Stomach (tissue), 9 donors: ENCODE data around the gene CP. TPM values are rescaled to one million over a fixed set of nuclear protein-coding genes. Genes with fewer than 3 reads are reported as not detected.
A peak's percentile ranks its signal among the peaks of the same experiment; 100 is the strongest.
"Not testable (repeated sequence)": the region's sequence is repeated elsewhere in the genome, so short reads cannot be mapped to it uniquely, and the experiment has no call there.

Experiments used
- DNase-seq, 2 donors: peaks; one replicate each; pipeline versions ENCODE4 v3.0.0 to v3.0.0-alpha.2; 2013 to 2019
- H3K27ac ChIP-seq, 5 donors: fragments of 200-600 bp in 4 of 5; sonication (generic) in 4 of 5; one replicate each; pipeline ENCODE4 v1.5.1; 2013 to 2019; ENCODE audit warnings: mild to moderate bottlenecking in 1 of 5, moderate library complexity in 1 of 5
- H3K27me3 ChIP-seq, 3 donors: fragments of 200-600 bp; sonication (generic); one replicate each; pipeline ENCODE4 v1.5.1; 2017 to 2019; ENCODE audit warnings: mixed run types in 1 of 3
- H3K36me3 ChIP-seq, 4 donors: fragments of 200-600 bp; sonication (generic); 1 replicate in 3 of 4; 2 replicates in 1 of 4; pipeline ENCODE4 v1.5.1; 2016 to 2019
- H3K4me1 ChIP-seq, 4 donors: fragments of 200-600 bp; sonication (generic); one replicate each; pipeline ENCODE4 v1.5.1; 2016 to 2019
- H3K4me3 ChIP-seq, 4 donors: fragments of 200-600 bp; sonication (generic) in 3 of 4; one replicate each; pipeline ENCODE4 v1.5.1; 2016 to 2019; ENCODE audit warnings: mild to moderate bottlenecking in 1 of 4
- H3K9me3 ChIP-seq, 4 donors: fragments of 200-600 bp; sonication (generic); one replicate each; pipeline ENCODE4 v1.5.1; 2016 to 2019
- EP300 ChIP-seq: sonication (generic); formaldehyde crosslinking; IDR thresholded peaks from one replicate; pipeline ENCODE4 v1.6.1; 2017; ENCODE audit warnings: antibody characterized with exemption
- POLR2A ChIP-seq, 4 donors: fragments of 450-650 bp; IDR thresholded peaks; one replicate each; pipeline ENCODE4 v1.6.1; 2016; ENCODE audit warnings: antibody characterized with exemption in 4 of 4, control low read depth in 2 of 4, mild to moderate bottlenecking in 1 of 4, moderate library complexity in 1 of 4
- POLR2AphosphoS5 ChIP-seq, 3 donors: sonication (generic); formaldehyde crosslinking; IDR thresholded peaks; one replicate each; pipeline ENCODE4 v1.6.1; 2016; ENCODE audit warnings: antibody characterized with exemption in 3 of 3
- WGBS, 5 donors: extraction: QIAGEN DNeasy Blood & Tissue Kit in 3 of 5; methylation state at CpG; one replicate each; pipeline versions ENCODE4 v1.1.5 to v1.1.7; 2013 to 2018; 5-methylcytosine and 5-hydroxymethylcytosine counted together
- intact Hi-C: fragments of 100-400 bp; cut with DNase I; formaldehyde crosslinking; loops from one replicate; pipeline ENCODE4 v1.15.1; 2023; ENCODE audit warnings: low total_unique reads
- polyA plus RNA-seq, 3 donors: library from polyadenylated mRNA; stranded (reverse); fragments of 200-250 nt; gene quantifications; one replicate each; pipeline ENCODE4 v1.2.3, GENCODE V29; 2013
- total RNA-seq, 5 donors: library from RNA; depleted of rRNA; stranded (reverse); fragments of >200 nt; gene quantifications; one replicate each; pipeline versions ENCODE4 v1.1.0 to v1.2.3, GENCODE V29; 2014 to 2016
- TF ChIP-seq, protein P1 (sequence below), 7 experiments: fragments of 450-650 bp in 4 of 7; fragments of 200-600 bp in 3 of 7; sonication (generic) in 3 of 7; IDR thresholded peaks; one replicate each; pipeline ENCODE4 v1.5.1; 2016 to 2019; ENCODE audit warnings: antibody characterized with exemption in 7 of 7, control low read depth in 2 of 7, mild to moderate bottlenecking in 1 of 7
- donor health status: healthy with polysubstance abuse.
- donor health status: Bipolar disorder and iron deficiency.
- donor health status: healthy.

The CP gene
- total and polyA plus RNA-seq, 8 donors = 0.46 to 15.4 (median 5.1) TPM; not detected in 2

DNA sequence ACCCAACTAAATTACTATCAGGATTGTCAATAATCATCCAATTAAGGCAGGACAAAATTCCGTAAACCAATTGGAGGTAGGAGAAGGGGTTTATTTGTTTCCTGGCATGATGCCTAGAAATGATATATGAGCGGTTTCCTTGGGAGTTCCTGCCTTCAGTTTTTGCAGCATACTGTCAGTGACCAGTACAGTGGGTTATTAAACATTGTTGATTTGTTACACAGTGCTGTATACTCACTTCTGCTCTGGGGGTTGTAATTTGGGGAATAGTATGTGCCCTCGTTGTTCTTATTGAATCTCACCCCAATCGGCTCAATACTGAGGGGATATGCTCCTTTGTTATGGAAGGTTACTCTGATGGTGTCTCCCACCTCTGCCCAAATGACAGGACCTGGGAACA, 22.2 kb downstream of the CP start:
- intact Hi-C loops = no loop called here
- no peaks in the 10 kb centered on the region for H3K9me3 ChIP-seq
- peaks cover 0 to 3% (median 0%) of the 10 kb centered on the region in 3 donors for H3K27me3 ChIP-seq
- WGBS, 5 donors = 24 to 31% (median 27%) methylated on average over 4 of the region's 4 CpGs
- TF ChIP-seq EP300 (no peak), POLR2A (IDR thresholded peaks at IDR 0.05) (no peak), POLR2AphosphoS5 (IDR thresholded peaks at IDR 0.05) (no peak)
- TF ChIP-seq, protein P1, sequence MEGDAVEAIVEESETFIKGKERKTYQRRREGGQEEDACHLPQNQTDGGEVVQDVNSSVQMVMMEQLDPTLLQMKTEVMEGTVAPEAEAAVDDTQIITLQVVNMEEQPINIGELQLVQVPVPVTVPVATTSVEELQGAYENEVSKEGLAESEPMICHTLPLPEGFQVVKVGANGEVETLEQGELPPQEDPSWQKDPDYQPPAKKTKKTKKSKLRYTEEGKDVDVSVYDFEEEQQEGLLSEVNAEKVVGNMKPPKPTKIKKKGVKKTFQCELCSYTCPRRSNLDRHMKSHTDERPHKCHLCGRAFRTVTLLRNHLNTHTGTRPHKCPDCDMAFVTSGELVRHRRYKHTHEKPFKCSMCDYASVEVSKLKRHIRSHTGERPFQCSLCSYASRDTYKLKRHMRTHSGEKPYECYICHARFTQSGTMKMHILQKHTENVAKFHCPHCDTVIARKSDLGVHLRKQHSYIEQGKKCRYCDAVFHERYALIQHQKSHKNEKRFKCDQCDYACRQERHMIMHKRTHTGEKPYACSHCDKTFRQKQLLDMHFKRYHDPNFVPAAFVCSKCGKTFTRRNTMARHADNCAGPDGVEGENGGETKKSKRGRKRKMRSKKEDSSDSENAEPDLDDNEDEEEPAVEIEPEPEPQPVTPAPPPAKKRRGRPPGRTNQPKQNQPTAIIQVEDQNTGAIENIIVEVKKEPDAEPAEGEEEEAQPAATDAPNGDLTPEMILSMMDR (IDR thresholded peaks at IDR 0.05) = no peak
- no peaks in the 10 kb centered on the region for H3K4me1 ChIP-seq
- peaks cover 0 to 5% (median 0%) of the 10 kb centered on the region in 4 donors for H3K36me3 ChIP-seq
- DNase-seq = peak in 1 of 2 donors; percentile 34
- no peak overlapping the region for H3K4me3 ChIP-seq
- H3K27ac ChIP-seq = no peak overlapping the region

DNA sequence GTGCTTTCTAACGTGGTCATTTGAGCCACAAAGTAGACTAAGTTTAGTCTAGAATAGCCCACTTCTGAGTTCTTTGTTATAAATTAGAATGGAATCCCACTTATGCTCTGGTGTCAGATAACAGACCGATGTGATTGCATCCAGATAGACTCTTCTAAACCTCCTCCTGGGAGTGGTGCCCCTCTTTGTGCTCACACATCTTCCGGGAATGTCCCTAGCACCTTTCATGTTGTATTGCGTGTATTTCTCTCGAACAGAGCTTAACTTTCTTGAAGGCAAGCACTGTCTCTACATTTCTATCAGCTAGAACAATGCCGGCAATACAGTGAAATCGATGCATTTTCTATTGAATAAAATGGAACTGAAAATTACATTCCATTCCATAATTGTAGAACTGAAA, 23.0 kb downstream of the CP start:
- WGBS, 5 donors = 66 to 71% (median 68%) methylated on average over 7 of the region's 7 CpGs
- Histone ChIP-seq H3K4me1 (no peaks in the 10 kb centered on the region), H3K9me3 (no peaks in the 10 kb centered on the region), H3K27me3 (peaks cover 0 to 3% (median 0%) of the 10 kb centered on the region in 3 donors), H3K4me3 (no peak overlapping the region), H3K27ac (no peak overlapping the region), H3K36me3 (peaks cover 0 to 5% (median 0%) of the 10 kb centered on the region in 4 donors)
- no peak for DNase-seq
- no peak for TF ChIP-seq EP300
- no peak for TF ChIP-seq POLR2AphosphoS5 (IDR thresholded peaks at IDR 0.05)
- TF ChIP-seq POLR2A (IDR thresholded peaks at IDR 0.05) = no peak
- TF ChIP-seq, protein P1 (IDR thresholded peaks at IDR 0.05) = no peak
- intact Hi-C loops = no loop called here

DNA sequence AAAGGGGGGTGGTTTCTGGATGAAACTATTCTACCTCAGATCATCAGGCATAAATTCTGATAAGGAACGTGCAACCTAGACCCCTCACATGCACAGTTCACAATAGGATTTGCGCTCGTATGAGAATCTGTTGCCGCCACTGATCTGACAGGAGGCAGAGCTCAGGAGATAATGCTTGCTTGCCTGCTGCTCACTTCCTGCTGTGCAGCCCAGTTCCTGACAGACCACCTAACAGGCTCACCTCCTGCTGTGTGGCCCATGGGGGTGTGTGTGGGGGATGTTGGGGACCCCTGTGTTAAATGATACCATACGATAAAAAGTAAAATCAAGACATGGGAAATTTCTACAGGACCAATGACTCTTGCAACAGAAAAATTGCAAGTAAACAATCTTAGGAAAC, 24.0 kb downstream of the CP start:
- Histone ChIP-seq H3K27me3 (peaks cover 0 to 3% (median 0%) of the 10 kb centered on the region in 3 donors), H3K4me3 (no peak overlapping the region), H3K4me1 (no peaks in the 10 kb centered on the region), H3K27ac (no peak overlapping the region), H3K9me3 (no peaks in the 10 kb centered on the region), H3K36me3 (peaks cover 0 to 5% (median 0%) of the 10 kb centered on the region in 4 donors)
- WGBS, 5 donors = 60 to 76% (median 63%) methylated on average over 5 of the region's 5 CpGs
- peak in 1 of 2 donors; percentile 17 for DNase-seq
- intact Hi-C loops = no loop called here
- TF ChIP-seq EP300 (no peak), POLR2AphosphoS5 (IDR thresholded peaks at IDR 0.05) (no peak), POLR2A (IDR thresholded peaks at IDR 0.05) (no peak)
- TF ChIP-seq, protein P1 (IDR thresholded peaks at IDR 0.05) = no peak

DNA sequence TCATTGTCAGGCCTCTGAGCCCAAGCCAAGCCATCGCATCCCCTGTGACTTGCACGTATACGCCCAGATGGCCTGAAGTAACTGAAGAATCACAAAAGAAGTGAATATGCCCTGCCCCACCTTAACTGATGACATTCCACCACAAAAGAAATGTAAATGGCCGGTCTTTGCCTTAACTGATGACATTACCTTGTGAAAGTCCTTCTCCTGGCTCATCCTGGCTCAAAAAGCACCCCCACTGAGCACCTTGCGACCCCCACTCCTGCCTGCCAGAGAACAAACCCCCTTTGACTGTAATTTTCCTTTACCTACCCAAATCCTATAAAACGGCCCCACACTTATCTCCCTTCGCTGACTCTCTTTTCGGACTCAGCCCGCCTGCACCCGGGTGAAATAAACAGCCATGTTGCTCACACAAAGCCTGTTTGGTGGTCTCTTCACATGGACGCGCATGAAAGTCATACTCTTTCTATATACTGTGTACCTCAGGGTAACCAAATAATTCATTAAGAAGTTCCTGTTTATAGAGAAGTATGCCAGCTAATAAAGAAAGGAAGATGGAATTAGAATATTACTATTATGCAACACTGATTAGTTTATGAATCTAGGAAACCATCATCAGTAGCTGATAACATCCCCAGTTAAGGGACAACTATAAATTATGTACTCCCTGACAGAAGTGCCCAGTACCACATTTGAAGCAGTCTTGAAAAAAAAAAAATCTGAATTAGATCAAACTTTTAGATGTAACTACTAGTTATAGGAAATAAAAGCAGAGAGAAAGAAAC, 24.6 kb downstream of the CP start:
- H3K27ac ChIP-seq, H3K36me3 ChIP-seq, intact Hi-C loops, DNase-seq, H3K4me1 ChIP-seq, H3K9me3 ChIP-seq, H3K27me3 ChIP-seq, H3K4me3 ChIP-seq: not testable (repeated sequence)
- WGBS, 5 donors = 86 to 89% (median 87%) methylated on average over 12 of the region's 12 CpGs

DNA sequence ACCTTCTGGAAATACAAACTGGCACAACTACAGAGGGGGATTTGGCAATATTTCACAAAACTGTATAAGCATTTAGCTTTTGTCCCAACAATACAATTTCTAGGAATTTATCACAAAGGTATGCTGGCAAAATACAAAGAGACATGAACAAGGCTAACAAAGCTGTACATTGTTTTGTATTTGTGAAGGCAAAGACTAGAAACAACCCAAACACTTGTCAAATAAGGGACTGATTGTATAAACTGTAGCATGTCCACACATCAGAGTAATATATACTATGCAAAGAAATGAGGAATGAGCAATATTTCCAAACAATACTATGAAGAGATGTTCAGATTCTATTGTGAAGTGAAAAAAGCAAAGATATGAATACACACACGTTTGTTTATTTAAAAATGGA, 26.4 kb downstream of the CP start:
- WGBS, 5 donors = 39 to 73% (median 50%) methylated on average over 1 of the region's 1 CpG

More for the DNA sequence above, 26.4 kb downstream of the CP start:
- Histone ChIP-seq H3K9me3 (no peaks in the 10 kb centered on the region), H3K4me3 (no peak overlapping the region), H3K27ac (no peak overlapping the region), H3K27me3 (peaks cover 0 to 3% (median 0%) of the 10 kb centered on the region in 3 donors), H3K4me1 (no peaks in the 10 kb centered on the region), H3K36me3 (no peaks in the 10 kb centered on the region)
- TF ChIP-seq, protein P1 (IDR thresholded peaks at IDR 0.05) = no peak
- TF ChIP-seq POLR2A (IDR thresholded peaks at IDR 0.05) (no peak), EP300 (no peak)
- DNase-seq = no peak
- intact Hi-C loops = no loop called here
